PC-3 (cell line): ENCODE results near the gene GCSH. TPM values are rescaled to one million over a fixed set of nuclear protein-coding genes. Genes with fewer than 3 reads are reported as not detected.

Source experiments
- ATAC-seq: fragments of 200-7000 bp; cut with Tn5 transposase; 2 replicates; pipeline ENCODE4 v1.9.1; 2020; ENCODE audit warnings: mild to moderate bottlenecking, moderate library complexity
- BruUV-seq: library from RNA; stranded (reverse); fragments of 400-500 nt; replicated peaks from 2 replicates; lab custom pipeline; 2021; lab: Mats Ljungman, UMichigan
- CTCF ChIA-PET: fragments of 300-600 bp; sonication (Branson Sonifier 250); formaldehyde crosslinking; loops from one replicate; lab custom pipeline; 2022; ENCODE audit warnings: antibody characterized with exemption; lab: Charles Lee
- POLR2A ChIA-PET: fragments of 300-600 bp; sonication (Branson Sonifier 250); formaldehyde crosslinking; loops from one replicate; lab custom pipeline; 2022; ENCODE audit warnings: antibody characterized with exemption; ENCODE audit not compliant: unreplicated experiment; lab: Charles Lee
- DNase-seq: peaks from one replicate; pipeline ENCODE4 v3.0.0-alpha.2; 2015
- H2AFZ ChIP-seq: fragments of 300-600 bp; sonication (generic); 2 replicates; pipeline ENCODE4 v1.6.0; 2016; ENCODE audit warnings: antibody characterized with exemption, low read length
- H3F3A ChIP-seq: fragments of 300-600 bp; sonication (generic); one replicate; pipeline ENCODE4 v1.6.0; 2017; ENCODE audit warnings: antibody characterized with exemption, low read length, control low read depth, mild to moderate bottlenecking; ENCODE audit not compliant: unreplicated experiment
- H3K27ac ChIP-seq: fragments of 300-600 bp; sonication (generic); 2 replicates; pipeline ENCODE4 v1.5.1; 2016; ENCODE audit warnings: mild to moderate bottlenecking, low read length
- H3K27me3 ChIP-seq: fragments of 300-600 bp; sonication (generic); 2 replicates; pipeline ENCODE4 v1.6.1; 2016; ENCODE audit warnings: low read length, mixed read lengths
- H3K36me3 ChIP-seq: fragments of 300-600 bp; sonication (generic); 2 replicates; pipeline ENCODE4 v1.6.1; 2016; ENCODE audit warnings: low read depth, mixed run types, low read length, mixed read lengths
- H3K4me1 ChIP-seq: fragments of 300-600 bp; sonication (generic); 2 replicates; pipeline ENCODE4 v1.5.1; 2016; ENCODE audit warnings: low read length; ENCODE audit not compliant: insufficient read depth
- H3K4me2 ChIP-seq: fragments of 300-600 bp; sonication (generic); 2 replicates; pipeline ENCODE4 v1.6.0; 2016; ENCODE audit warnings: low read length
- H3K4me3 ChIP-seq: fragments of 300-600 bp; sonication (generic); 2 replicates; pipeline ENCODE4 v1.5.1; 2016; ENCODE audit warnings: mild to moderate bottlenecking, low read length, mixed read lengths
- H3K79me2 ChIP-seq: fragments of 300-600 bp; sonication (generic); 2 replicates; pipeline ENCODE4 v1.6.1; 2017; ENCODE audit warnings: low read length, mixed read lengths
- H3K9ac ChIP-seq: fragments of 300-600 bp; sonication (generic); 2 replicates; pipeline ENCODE4 v1.6.0; 2016; ENCODE audit warnings: mild to moderate bottlenecking, low read length
- H3K9me2 ChIP-seq: fragments of 300-600 bp; sonication (generic); replicated peaks from 2 replicates; pipeline ENCODE4 v1.6.1; 2016; ENCODE audit warnings: mixed run types, low read length, mixed read lengths
- H3K9me3 ChIP-seq: fragments of 300-600 bp; sonication (generic); 2 replicates; pipeline ENCODE4 v1.6.1; 2016; ENCODE audit warnings: low read length, mixed read lengths
- H4K20me1 ChIP-seq: fragments of 300-600 bp; sonication (generic); 2 replicates; pipeline ENCODE4 v1.6.1; 2016; ENCODE audit warnings: low read length, mixed read lengths
- CTCF ChIP-seq: fragments of 300-600 bp; sonication (generic); conservative IDR thresholded peaks from 2 replicates; pipeline ENCODE4 v1.5.1; 2017; ENCODE audit warnings: antibody characterized with exemption, low read depth, mild to moderate bottlenecking, low read length
- EZH2 ChIP-seq: fragments of 300-600 bp; sonication (generic); IDR thresholded peaks from one replicate; pipeline ENCODE4 v1.6.1; 2017; ENCODE audit warnings: antibody characterized with exemption, mild to moderate bottlenecking, low read length; ENCODE audit not compliant: unreplicated experiment
- EZH2phosphoT487 ChIP-seq: fragments of 300-600 bp; sonication (generic); IDR thresholded peaks from 2 replicates; pipeline ENCODE4 v1.6.1; 2018; ENCODE audit warnings: mild to moderate bottlenecking, antibody characterized with exemption, low read length, borderline replicate concordance
- intact Hi-C: fragments of 100-400 bp; cut with micrococcal nuclease; formaldehyde crosslinking; loops from 2 replicates; pipeline ENCODE4 v1.9.0; 2023
- total RNA-seq: library from RNA; depleted of rRNA; stranded (reverse); fragments of >200 nt; gene quantifications from 2 replicates; pipeline ENCODE4 v1.2.3, GENCODE V29; 2014

The GCSH gene
- total RNA-seq, 1 experiment from 2014 or later = 47.5 TPM

GRCh38 chr16:81123092-81123852, 27.1 kb upstream of the GCSH start:
- Histone ChIP-seq H3K9me3 (no peaks in the 10 kb centered on the region), H3K27ac (no peak overlapping the region), H3K27me3 (no peaks in the 10 kb centered on the region), H3K79me2 (no peaks in the 10 kb centered on the region), H3K36me3 (no peaks in the 10 kb centered on the region), H3K9ac (no peak overlapping the region), H4K20me1 (no peaks in the 10 kb centered on the region), H3F3A (no peaks in the 10 kb centered on the region), H3K4me2 (no peak overlapping the region), H3K9me2 (no peaks in the 10 kb centered on the region), H3K4me3 (no peak overlapping the region), H3K4me1 (no peaks in the 10 kb centered on the region), H2AFZ (no peak overlapping the region)
- ATAC-seq (no peak), DNase-seq (no peak)
- no peak for TF ChIP-seq CTCF
- no peak for TF ChIP-seq EZH2
- TF ChIP-seq EZH2phosphoT487 = no peak
- ChIA-PET CTCF (no interaction called here), POLR2A (no interaction called here)
- no TSS peak for BruUV-seq
- intact Hi-C loops = no loop called here

- CTCF ChIA-PET = no interaction called here
- H3K4me1 ChIP-seq = no peaks in the 10 kb centered on the region
- BruUV-seq = no TSS peak
Observed at GRCh38 chr16:81121474-81121990, 25.3 kb upstream of the GCSH start.

More at GRCh38 chr16:81121474-81121990, 25.3 kb upstream of the GCSH start:
- Histone ChIP-seq H4K20me1 (no peaks in the 10 kb centered on the region), H3F3A (no peaks in the 10 kb centered on the region), H3K27me3 (no peaks in the 10 kb centered on the region), H3K36me3 (no peaks in the 10 kb centered on the region), H3K9me2 (no peaks in the 10 kb centered on the region), H2AFZ (no peak overlapping the region), H3K4me3 (no peak overlapping the region), H3K27ac (no peak overlapping the region), H3K79me2 (no peaks in the 10 kb centered on the region), H3K9me3 (no peaks in the 10 kb centered on the region), H3K9ac (no peak overlapping the region), H3K4me2 (no peak overlapping the region)
- POLR2A ChIA-PET = no interaction called here
- ATAC-seq (no peak), DNase-seq (no peak)
- intact Hi-C loops = no loop called here
- TF ChIP-seq EZH2phosphoT487 (no peak), CTCF (no peak), EZH2 (no peak)
